ENCODE results near the gene SLC47A1.
"Not testable (repeated sequence)": the region's sequence is repeated elsewhere in the genome, so short reads cannot be mapped to it uniquely, and the experiment has no call there.

SLC47A1 gene

GRCh38 chr17:19519388-19520291 lies 14.0 kb upstream of the SLC47A1 start:
- not testable (repeated sequence) for DNase-seq (ENCODE audit: low read depth)

- DNase-seq (ENCODE audit: low read depth): no peak
Measured at GRCh38 chr17:19520641-19521040, 13.0 kb upstream of the SLC47A1 start.

- no peak for DNase-seq (ENCODE audit: low read depth)
Measured at GRCh38 chr17:19523690-19524089, 10.0 kb upstream of the SLC47A1 start.

GRCh38 chr17:19526950-19527349 lies 6.7 kb upstream of the SLC47A1 start:
- not testable (repeated sequence) for DNase-seq (ENCODE audit: low read depth)

- no peak for DNase-seq (ENCODE audit: low read depth)
Measured at GRCh38 chr17:19531780-19532501, 1.7 kb upstream of the SLC47A1 start.

GRCh38 chr17:19533036-19533717 lies 477 bp upstream of the SLC47A1 start:
- DNase-seq (ENCODE audit: low read depth): no peak

- no peak for DNase-seq (ENCODE audit: low read depth)
Measured at GRCh38 chr17:19534562-19535149, 1.0 kb downstream of the SLC47A1 start.

DNA sequence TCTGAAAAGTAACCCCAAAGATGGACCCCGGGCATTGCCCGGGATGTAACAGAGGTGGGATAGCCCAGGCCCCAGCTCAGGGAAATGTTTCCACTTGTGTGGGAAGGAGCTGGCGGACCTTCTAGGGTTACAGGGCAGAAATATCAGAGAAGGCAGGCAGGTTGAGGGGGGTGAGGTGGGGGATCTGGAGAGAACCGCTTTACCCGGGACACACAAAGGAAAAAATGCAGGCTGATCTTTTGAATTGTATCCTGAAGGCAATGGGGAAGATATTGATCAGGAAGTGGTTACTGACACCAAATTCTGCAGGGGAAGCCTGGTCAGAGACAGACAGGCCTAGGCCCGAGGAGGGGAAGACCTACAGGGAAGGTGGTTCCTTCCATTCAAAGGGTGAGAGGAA lies 3.5 kb downstream of the SLC47A1 start:
- DNase-seq (ENCODE audit: low read depth): no peak

GRCh38 chr17:19538095-19539039 lies 4.7 kb downstream of the SLC47A1 start:
- DNase-seq (ENCODE audit: low read depth): no peak

DNA sequence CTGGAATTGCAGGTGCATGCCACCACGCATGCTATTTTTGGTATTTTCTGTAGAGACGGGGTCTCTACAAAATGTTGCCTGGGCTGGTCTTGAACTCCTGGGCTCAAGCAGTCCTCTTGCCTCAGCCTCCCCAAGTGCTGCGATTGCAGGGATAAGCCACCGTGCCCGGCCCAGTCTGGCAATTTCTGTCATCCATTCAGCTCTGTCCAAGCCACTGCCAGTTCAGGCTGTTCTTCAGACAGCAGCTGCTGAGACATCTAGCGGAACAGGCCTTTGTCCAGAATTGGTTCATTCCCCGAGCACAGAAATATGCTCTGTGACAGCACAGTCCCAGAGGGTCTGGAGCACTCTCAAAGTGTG lies 5.4 kb downstream of the SLC47A1 start:
- no peak for DNase-seq (ENCODE audit: low read depth)

- no peak for DNase-seq (ENCODE audit: low read depth)
Measured at GRCh38 chr17:19539841-19540311, 6.2 kb downstream of the SLC47A1 start.

DNA sequence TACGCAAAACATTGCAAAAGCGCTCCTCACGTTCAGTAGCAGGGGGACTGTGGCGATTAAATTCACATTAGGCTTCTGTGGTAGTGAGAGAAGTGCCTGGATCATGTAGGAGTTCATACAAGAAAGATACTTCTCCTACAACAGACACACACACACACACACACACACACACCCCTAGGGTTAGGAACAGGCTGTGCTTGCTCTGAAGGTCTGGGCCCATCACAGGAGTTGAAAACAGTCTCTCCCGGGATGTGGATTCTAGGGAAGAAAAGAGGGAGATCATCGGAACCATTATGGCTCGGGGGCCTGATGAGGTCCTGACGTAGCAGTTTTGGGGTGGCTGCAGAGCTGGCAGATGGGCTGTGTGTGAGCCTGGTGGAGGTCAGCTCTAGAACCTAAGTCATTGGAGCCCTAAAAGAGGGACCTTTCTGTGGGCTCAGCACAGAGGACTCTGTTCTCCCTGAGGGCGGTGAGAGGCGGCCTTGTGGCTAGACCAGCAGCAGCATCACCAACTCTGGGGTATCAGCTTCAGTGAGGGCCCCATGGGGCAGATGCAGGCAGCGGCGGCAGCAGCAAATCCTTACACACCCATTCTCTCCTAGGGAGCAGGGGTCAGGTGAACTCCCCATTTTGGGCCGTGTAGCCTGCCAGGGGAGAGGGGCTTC lies 7.2 kb downstream of the SLC47A1 start:
- no peak for DNase-seq (ENCODE audit: low read depth)

DNA sequence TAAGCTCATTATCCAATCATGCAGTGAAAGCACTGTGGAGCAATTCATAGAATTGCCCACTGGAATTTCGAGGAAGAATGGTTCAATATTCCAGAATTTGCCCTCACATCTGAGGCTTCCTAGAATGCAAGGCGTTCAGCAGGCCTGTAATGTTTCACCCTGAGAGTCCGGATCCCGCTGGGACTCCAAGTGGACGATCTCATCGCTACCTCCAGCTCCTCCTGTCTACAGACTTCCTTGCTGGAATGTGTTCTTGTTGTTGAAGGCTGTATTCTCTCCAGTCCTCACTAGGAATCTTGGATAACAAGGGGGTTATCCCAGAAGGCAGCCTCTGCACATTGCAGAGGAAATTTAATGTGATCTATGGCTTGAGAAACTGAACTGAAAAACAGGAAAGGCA lies 7.8 kb downstream of the SLC47A1 start:
- DNase-seq (ENCODE audit: low read depth): no peak

DNA sequence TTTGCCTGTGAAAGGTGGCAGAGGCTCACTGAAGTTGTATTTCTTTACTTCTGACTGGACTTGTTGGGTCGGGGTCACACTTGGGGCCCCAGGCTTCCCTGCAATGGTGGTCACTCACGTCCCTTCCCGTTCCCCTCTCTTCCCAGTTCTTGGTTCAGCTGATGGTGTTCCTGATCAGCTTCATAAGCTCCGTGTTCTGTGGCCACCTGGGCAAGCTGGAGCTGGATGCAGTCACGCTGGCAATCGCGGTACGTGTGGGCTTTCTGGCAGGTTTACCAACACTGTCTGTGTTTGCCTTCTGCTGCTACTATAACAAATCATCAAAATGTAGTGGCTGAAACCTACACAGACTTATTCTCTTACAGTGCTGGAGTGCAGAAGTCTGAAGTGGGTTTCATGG lies 8.6 kb downstream of the SLC47A1 start:
- no peak for DNase-seq (ENCODE audit: low read depth)

DNA sequence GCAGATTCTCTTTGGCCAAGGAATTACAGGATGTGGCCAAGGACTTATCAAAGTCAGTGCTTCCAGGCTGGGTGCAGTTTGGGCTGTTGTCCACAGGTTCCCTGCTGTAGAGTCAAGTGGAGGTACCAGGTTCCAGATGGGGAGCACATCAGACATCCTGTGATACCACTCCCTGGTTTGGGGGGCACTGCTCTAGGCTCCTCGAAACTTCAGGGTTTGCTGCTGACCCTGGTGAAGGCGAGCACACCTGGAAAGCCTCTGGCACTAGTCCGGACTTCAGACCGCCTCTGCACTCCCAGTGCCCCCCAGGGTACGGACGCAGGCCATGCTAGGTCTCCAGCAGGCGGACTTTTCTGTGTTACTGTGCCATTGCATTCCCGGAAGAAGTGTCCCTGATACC lies 10.7 kb downstream of the SLC47A1 start:
- no peak for DNase-seq (ENCODE audit: low read depth)

GRCh38 chr17:19546289-19547065 lies 12.8 kb downstream of the SLC47A1 start:
- no peak for DNase-seq (ENCODE audit: low read depth)

DNA sequence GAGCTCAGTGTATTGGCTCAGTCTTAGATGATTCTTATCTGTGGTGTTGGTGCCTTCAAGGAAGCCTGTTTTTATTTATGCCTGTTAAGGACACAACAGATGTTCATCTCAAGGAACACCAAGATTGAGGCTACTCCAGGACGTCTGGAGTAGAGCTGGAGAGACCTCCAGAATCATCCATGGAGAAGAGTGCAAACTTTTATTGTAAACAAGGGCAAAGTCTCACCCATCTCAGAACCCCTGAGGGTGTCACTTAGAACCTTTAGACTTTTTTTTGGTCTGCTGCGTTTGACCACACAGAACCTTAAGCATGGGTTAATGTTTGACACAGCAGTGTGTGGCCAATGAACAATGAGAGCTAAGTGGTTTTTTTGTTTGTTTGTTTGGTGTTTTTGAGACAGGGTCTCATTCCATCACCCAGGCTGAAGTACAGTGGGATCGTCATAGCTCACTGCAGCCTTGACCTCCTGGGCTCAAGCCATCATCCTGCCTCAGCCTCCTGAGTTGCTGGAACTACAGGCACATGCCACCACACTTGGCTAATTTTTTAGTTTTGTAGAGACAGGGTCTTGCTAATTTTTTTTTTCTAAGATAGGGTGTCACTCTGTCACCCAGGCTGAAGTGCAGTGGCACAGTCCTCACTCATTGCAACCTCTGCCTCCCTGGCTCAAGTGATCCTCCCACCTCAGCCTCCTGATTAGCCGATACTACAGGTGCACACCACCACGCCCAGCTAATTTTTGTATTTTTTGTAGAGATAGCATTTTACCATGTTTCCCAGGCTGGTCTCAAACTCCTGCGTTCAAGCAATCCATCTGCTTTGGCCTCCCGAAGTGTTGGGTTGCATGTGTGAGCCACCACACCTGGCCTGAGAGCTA lies 16.3 kb downstream of the SLC47A1 start:
- no peak for DNase-seq (ENCODE audit: low read depth)

- DNase-seq (ENCODE audit: low read depth): no peak
Measured at GRCh38 chr17:19551165-19551564, 17.5 kb downstream of the SLC47A1 start.

Data from GM04503 (cell line).